ENCODE measurements around the gene FLRT1. TPM values are rescaled to one million over a fixed set of nuclear protein-coding genes. Genes with fewer than 3 reads are reported as not detected.

The FLRT1 gene
- polyA plus RNA-seq, 2 of the 4 experiments (the other 2 are of a cell fraction) = 0.10 to 0.31 TPM

GRCh38 chr11:63993100-63993499 is 42.6 kb upstream of the FLRT1 start:
- Histone ChIP-seq H3K27ac (no peak overlapping the region), H3K4me1 (no peaks in the 10 kb centered on the region; the same call in 2 of the 3 replicates), H3K4me3 (no peak overlapping the region), H3K9me3 (no peaks in the 10 kb centered on the region), H3K4me2 (no peak overlapping the region)
- FAIRE-seq (no peak), DNase-seq (ENCODE audit: low read depth in 1 of 2, low spot score in 1 of 2) (no peak), ATAC-seq (no peak)
- ChIA-PET CTCF (no interaction called here), POLR2A (interaction anchor here (0.7 kb wide), 1 partner anchor 14 kb away, joined by 3 read pairs; no protein-coding TSS in a partner anchor)
- TF ChIP-seq EHF (CRISPR knock-in tag; IDR thresholded peaks at IDR 0.05) (no peak), HOXB13 (CRISPR knock-in tag; IDR thresholded peaks at IDR 0.05; ENCODE audit: low read depth) (no peak), NPAS2 (CRISPR knock-in tag; IDR thresholded peaks at IDR 0.05; ENCODE audit: borderline replicate concordance) (no peak), HMGXB4 (CRISPR knock-in tag; IDR thresholded peaks at IDR 0.05; ENCODE audit: borderline replicate concordance) (no peak), CTCF (IDR thresholded peaks at IDR 0.05) (no peak), ZC3H11A (IDR thresholded peaks at IDR 0.05) (no peak), CBX8 (IDR thresholded peaks at IDR 0.05) (no peak), BCL3 (IDR thresholded peaks at IDR 0.05) (no peak), KDM1A (IDR thresholded peaks at IDR 0.05; ENCODE audit: low read depth) (no peak), RCOR1 (IDR thresholded peaks at IDR 0.05; ENCODE audit: low read depth, low read length) (no peak), CEBPB (IDR thresholded peaks at IDR 0.05) (no peak), E2F6 (IDR thresholded peaks at IDR 0.05; ENCODE audit: borderline replicate concordance, low read depth) (no peak), ZNF302 (CRISPR knock-in tag; IDR thresholded peaks at IDR 0.05) (no peak), GATA3 (IDR thresholded peaks at IDR 0.05; ENCODE audit: borderline replicate concordance) (no peak), RNF2 (IDR thresholded peaks at IDR 0.05; ENCODE audit: borderline replicate concordance, low read depth) (no peak), MAZ (IDR thresholded peaks at IDR 0.05; ENCODE audit: borderline replicate concordance, low read depth, low read length) (no peak), HEYL (CRISPR knock-in tag; IDR thresholded peaks at IDR 0.05) (no peak), ELK1 (IDR thresholded peaks at IDR 0.05; ENCODE audit: low read depth, low read length) (no peak)
- 89% methylated on average over 5 of the region's 5 CpGs for WGBS (ENCODE audit: missing lambda C conversion rate)

GRCh38 chr11:63993993-63994392 is 41.7 kb upstream of the FLRT1 start:
- Histone ChIP-seq H3K27ac (no peak overlapping the region), H3K4me2 (no peak overlapping the region), H3K4me1 (no peaks in the 10 kb centered on the region), H3K4me3 (no peak overlapping the region), H3K9me3 (no peaks in the 10 kb centered on the region)
- ChIA-PET CTCF (interaction anchor here (0.9 to 1.1 kb wide), 2 partner anchors 11 to 13 kb away, joined by 4 to 5 read pairs; no protein-coding TSS in a partner anchor), POLR2A (interaction anchor here (0.7 to 0.9 kb wide), 2 partner anchors 13 kb away, joined by 3 read pairs; no protein-coding TSS in a partner anchor)
- DNase-seq (ENCODE audit: low read depth in 1 of 2, low spot score in 1 of 2) (no peak), FAIRE-seq (no peak), ATAC-seq (no peak)
- WGBS (ENCODE audit: missing lambda C conversion rate) = 91% methylated on average over 6 of the region's 6 CpGs
- no peak for TF ChIP-seq HES2 (IDR thresholded peaks at IDR 0.05)
- TF ChIP-seq NPAS2 (CRISPR knock-in tag; IDR thresholded peaks at IDR 0.05; ENCODE audit: borderline replicate concordance) = no peak
- TF ChIP-seq ATOH8 (CRISPR knock-in tag; IDR thresholded peaks at IDR 0.05; ENCODE audit: low read depth) = no peak
- TF ChIP-seq BHLHE40 (IDR thresholded peaks at IDR 0.05; ENCODE audit: low read depth, low read length) = no peak
- TF ChIP-seq HOXB5 (CRISPR knock-in tag; IDR thresholded peaks at IDR 0.05) = no peak
- TF ChIP-seq CBX8 (IDR thresholded peaks at IDR 0.05) = no peak
- no peak for TF ChIP-seq ESRRA (IDR thresholded peaks at IDR 0.05; ENCODE audit: borderline replicate concordance, low read length)
- TF ChIP-seq KDM1A (IDR thresholded peaks at IDR 0.05; ENCODE audit: low read depth) = no peak
- no peak for TF ChIP-seq JUN (IDR thresholded peaks at IDR 0.05)
- no peak for TF ChIP-seq FOSL2 (IDR thresholded peaks at IDR 0.05)
- no peak for TF ChIP-seq FOSL2 (CRISPR knock-in tag; IDR thresholded peaks at IDR 0.05)
- TF ChIP-seq HOXB13 (CRISPR knock-in tag; IDR thresholded peaks at IDR 0.05; ENCODE audit: low read depth) = no peak
- TF ChIP-seq MAX (IDR thresholded peaks at IDR 0.05) = no peak
- no peak for TF ChIP-seq CTCF (IDR thresholded peaks at IDR 0.05)

Data from A549 (cell line).